GM10266 (cell line): ENCODE data around the gene RIMBP2.

Experiments used
- DNase-seq: peaks from one replicate; pipeline ENCODE4 v3.0.0; 2012; ENCODE audit errors: extremely low spot score
- CTCF ChIP-seq: IDR thresholded peaks from 2 replicates; pipeline ENCODE4 v1.5.1; 2012; ENCODE audit warnings: mild to moderate bottlenecking, low read depth; ENCODE audit not compliant: control insufficient read depth, insufficient read depth; ENCODE audit errors: missing control alignments

RIMBP2 gene

GRCh38 chr12:130484221-130484620 lies 231.9 kb downstream of the RIMBP2 start:
- no peak for TF ChIP-seq CTCF
- DNase-seq, result no peak

- TF ChIP-seq CTCF, result no peak
- no peak for DNase-seq
These were observed 232.4 kb downstream of the RIMBP2 start for GRCh38 chr12:130483616-130484180.

GRCh38 chr12:130482448-130482847 lies 233.7 kb downstream of the RIMBP2 start:
- no peak for TF ChIP-seq CTCF
- no peak for DNase-seq

- no peak for TF ChIP-seq CTCF
- DNase-seq, result peak; percentile 70
These were observed 234.7 kb downstream of the RIMBP2 start for GRCh38 chr12:130481392-130481879.

GRCh38 chr12:130480887-130481286 lies 235.2 kb downstream of the RIMBP2 start:
- no peak for TF ChIP-seq CTCF
- peak; percentile 41 for DNase-seq

- no peak for TF ChIP-seq CTCF
- no peak for DNase-seq
These were observed 235.9 kb downstream of the RIMBP2 start for GRCh38 chr12:130480231-130480630.

- no peak for DNase-seq
- TF ChIP-seq CTCF, result no peak
These were observed 236.5 kb downstream of the RIMBP2 start for GRCh38 chr12:130479401-130480125.
